ENCODE results near the gene TMEM222.

TMEM222 gene

GRCh38 chr1:27314169-27314568 lies 7.8 kb upstream of the TMEM222 start:
- H3K79me2 ChIP-seq (ENCODE audit: low read length) = no peaks in the 10 kb centered on the region
- DNase-seq = no peak
- H3K9me3 ChIP-seq (replicated peaks; ENCODE audit: insufficient read depth, low read length) = no peaks in the 10 kb centered on the region
- H3K36me3 ChIP-seq (replicated peaks; ENCODE audit: insufficient read depth, low read length) = no peaks in the 10 kb centered on the region
- H3K4me1 ChIP-seq (ENCODE audit: low read length) = peaks cover 6% of the 10 kb centered on the region
- H3K27ac ChIP-seq (ENCODE audit: low read length) = no peak overlapping the region
- no peak for TF ChIP-seq EZH2 (optimal IDR thresholded peaks at IDR 0.05; ENCODE audit: low read depth, low read length)
- no peak for TF ChIP-seq CTCF (IDR thresholded peaks at IDR 0.05; ENCODE audit: low read length)
- no peak for TF ChIP-seq EZH2phosphoT487 (IDR thresholded peaks at IDR 0.05; ENCODE audit: low read length)
- H3K4me2 ChIP-seq (ENCODE audit: low read depth, low read length) = no peak overlapping the region
- no peaks in the 10 kb centered on the region for H3F3A ChIP-seq (ENCODE audit: insufficient read depth, low read length)
- H3K9me2 ChIP-seq (replicated peaks; ENCODE audit: insufficient read depth, low read length) = no peaks in the 10 kb centered on the region
- H3K27me3 ChIP-seq (replicated peaks; ENCODE audit: insufficient read depth, low read length) = peaks cover 6% of the 10 kb centered on the region; the same call in 1 of the 2 replicates
- H3K9ac ChIP-seq (ENCODE audit: low read length) = no peak overlapping the region
- no peak overlapping the region for H2AFZ ChIP-seq (ENCODE audit: low read length)
- H4K20me1 ChIP-seq (ENCODE audit: insufficient read depth, low read length) = no peaks in the 10 kb centered on the region
- H3K4me3 ChIP-seq (ENCODE audit: low read length) = no peak overlapping the region

GRCh38 chr1:27314737-27315136 lies 7.2 kb upstream of the TMEM222 start:
- Histone ChIP-seq H3K9ac (ENCODE audit: low read length) (no peak overlapping the region), H3K4me3 (ENCODE audit: low read length) (no peak overlapping the region), H3K9me3 (replicated peaks; ENCODE audit: insufficient read depth, low read length) (no peaks in the 10 kb centered on the region), H3K4me1 (ENCODE audit: low read length) (peaks cover 6% of the 10 kb centered on the region), H3K36me3 (replicated peaks; ENCODE audit: insufficient read depth, low read length) (no peaks in the 10 kb centered on the region), H3K27ac (ENCODE audit: low read length) (no peak overlapping the region), H3F3A (ENCODE audit: insufficient read depth, low read length) (no peaks in the 10 kb centered on the region), H3K79me2 (ENCODE audit: low read length) (no peaks in the 10 kb centered on the region), H3K27me3 (replicated peaks; ENCODE audit: insufficient read depth, low read length) (peaks cover 6% of the 10 kb centered on the region; the same call in 1 of the 2 replicates), H3K9me2 (replicated peaks; ENCODE audit: insufficient read depth, low read length) (no peaks in the 10 kb centered on the region), H4K20me1 (ENCODE audit: insufficient read depth, low read length) (no peaks in the 10 kb centered on the region), H2AFZ (ENCODE audit: low read length) (no peak overlapping the region), H3K4me2 (ENCODE audit: low read depth, low read length) (no peak overlapping the region)
- DNase-seq = no peak
- TF ChIP-seq CTCF (IDR thresholded peaks at IDR 0.05; ENCODE audit: low read length) = no peak
- TF ChIP-seq EZH2phosphoT487 (IDR thresholded peaks at IDR 0.05; ENCODE audit: low read length) = no peak

- H2AFZ ChIP-seq (ENCODE audit: low read length) = no peak overlapping the region
- H3K4me3 ChIP-seq (ENCODE audit: low read length) = no peak overlapping the region
- no peaks in the 10 kb centered on the region for H3K36me3 ChIP-seq (replicated peaks; ENCODE audit: insufficient read depth, low read length)
- H3K9ac ChIP-seq (ENCODE audit: low read length) = no peak overlapping the region
- H3K9me2 ChIP-seq (replicated peaks; ENCODE audit: insufficient read depth, low read length) = no peaks in the 10 kb centered on the region
- H3F3A ChIP-seq (ENCODE audit: insufficient read depth, low read length) = no peaks in the 10 kb centered on the region
- no peaks in the 10 kb centered on the region for H3K4me1 ChIP-seq (ENCODE audit: low read length)
- H4K20me1 ChIP-seq (ENCODE audit: insufficient read depth, low read length) = no peaks in the 10 kb centered on the region
- DNase-seq = no peak
- no peak overlapping the region for H3K4me2 ChIP-seq (ENCODE audit: low read depth, low read length)
- no peaks in the 10 kb centered on the region for H3K79me2 ChIP-seq (ENCODE audit: low read length)
- no peaks in the 10 kb centered on the region for H3K9me3 ChIP-seq (replicated peaks; ENCODE audit: insufficient read depth, low read length)
- no peak for TF ChIP-seq CTCF (IDR thresholded peaks at IDR 0.05; ENCODE audit: low read length)
- TF ChIP-seq EZH2phosphoT487 (IDR thresholded peaks at IDR 0.05; ENCODE audit: low read length) = no peak
- no peak for TF ChIP-seq EZH2 (optimal IDR thresholded peaks at IDR 0.05; ENCODE audit: low read depth, low read length)
- H3K27ac ChIP-seq (ENCODE audit: low read length) = no peak overlapping the region
- H3K27me3 ChIP-seq (replicated peaks; ENCODE audit: insufficient read depth, low read length) = peaks cover 6% of the 10 kb centered on the region; the same call in 1 of the 2 replicates
Measured at GRCh38 chr1:27316860-27317259, 5.1 kb upstream of the TMEM222 start.

Measured in MM.1S (cell line).